AG04450 (cell line): Measurements from ENCODE around the gene ZNF385A. TPM values are rescaled to one million over a fixed set of nuclear protein-coding genes. Genes with fewer than 3 reads are reported as not detected.

Source experiments
- CTCF ChIA-PET: fragments of 300-600, 350-600 bp; formaldehyde crosslinking; extraction: SDS; loops from one replicate; lab custom pipeline; 2022; ENCODE audit warnings: antibody characterized with exemption, inconsistent platforms; lab: Charles Lee
- POLR2A ChIA-PET: fragments of 350-600 bp; formaldehyde crosslinking; extraction: SDS; loops from one replicate; lab custom pipeline; 2021; ENCODE audit warnings: antibody characterized with exemption, inconsistent platforms; lab: Yijun Ruan, JAX
- DNase-seq: peaks from one replicate; pipeline ENCODE4 v3.0.0-alpha.2; 2011; ENCODE audit warnings: low read depth, low spot score
- H3K27ac ChIP-seq: one replicate; pipeline ENCODE4 v1.5.1; 2012; ENCODE audit warnings: low read depth, low read length, control low read depth
- H3K27me3 ChIP-seq: one replicate; pipeline ENCODE4 v1.6.0; 2012; ENCODE audit warnings: low read length; ENCODE audit not compliant: control insufficient read depth, insufficient read depth
- H3K4me3 ChIP-seq: 2 replicates; pipeline ENCODE4 v1.5.1; 2011; ENCODE audit warnings: mild to moderate bottlenecking, low read depth, low read length, control low read depth
- H3K9me3 ChIP-seq: 2 replicates; pipeline ENCODE4 v1.5.1; 2012; ENCODE audit warnings: low read length; ENCODE audit not compliant: control insufficient read depth, insufficient read depth
- polyA minus RNA-seq: library from RNA; depleted of rRNA, polyadenylated mRNA; stranded (reverse); fragments of >200 nt; gene quantifications from 2 replicates; pipeline ENCODE4 v1.2.3, GENCODE V29; 2011; rRNA and poly(A)+ RNA removed
- polyA plus RNA-seq: library from polyadenylated mRNA; depleted of rRNA; stranded (reverse); fragments of >200 nt; gene quantifications from 2 replicates; pipeline ENCODE4 v1.2.3, GENCODE V29; 2011; rRNA removed
- TF ChIP-seq, protein P1 (sequence below): IDR thresholded peaks from 2 replicates; pipeline ENCODE4 v1.5.1; 2011; ENCODE audit warnings: low read depth, low read length, control low read depth, inconsistent platforms

Gene ZNF385A, protein sequence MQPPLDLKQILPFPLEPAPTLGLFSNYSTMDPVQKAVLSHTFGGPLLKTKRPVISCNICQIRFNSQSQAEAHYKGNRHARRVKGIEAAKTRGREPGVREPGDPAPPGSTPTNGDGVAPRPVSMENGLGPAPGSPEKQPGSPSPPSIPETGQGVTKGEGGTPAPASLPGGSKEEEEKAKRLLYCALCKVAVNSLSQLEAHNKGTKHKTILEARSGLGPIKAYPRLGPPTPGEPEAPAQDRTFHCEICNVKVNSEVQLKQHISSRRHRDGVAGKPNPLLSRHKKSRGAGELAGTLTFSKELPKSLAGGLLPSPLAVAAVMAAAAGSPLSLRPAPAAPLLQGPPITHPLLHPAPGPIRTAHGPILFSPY
- 1.5 and 2.8 TPM in 2 replicates for polyA plus RNA-seq
- 2.9 and 3.1 TPM in 2 replicates for polyA minus RNA-seq

DNA sequence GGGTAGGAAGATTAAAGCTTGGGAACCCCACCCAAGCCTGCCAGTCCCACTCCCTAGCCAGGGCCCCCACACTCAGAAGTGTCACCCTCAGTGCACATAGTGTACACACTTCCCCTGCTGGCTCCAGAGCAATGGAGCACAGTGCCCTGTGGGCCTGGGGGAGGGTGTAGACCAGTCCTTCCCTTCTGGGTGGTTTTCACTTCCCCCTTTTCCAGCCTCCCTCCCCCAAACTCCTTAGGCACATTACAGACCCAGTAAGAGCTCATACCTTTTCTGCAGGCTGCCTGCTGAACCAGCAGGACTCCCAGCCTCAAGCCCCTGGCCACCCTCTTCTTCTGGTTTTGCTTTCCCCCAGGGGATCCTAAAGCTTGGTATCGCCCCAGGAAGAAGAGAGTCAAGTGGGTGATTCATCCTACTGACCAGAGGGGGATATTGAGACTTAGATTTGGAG lies at the start of gene ZNF385A:
Gene ZNF385A (minus strand): TSS at position 143 of the 451 bp plus-strand sequence. CDS start 219 bp downstream, outside the sequence.
- CTCF ChIA-PET = interaction anchor here (1.3 to 11.6 kb wide), 4 partner anchors 9 to 55 kb away, joined by 4 to 212 read pairs (median 16); no protein-coding TSS in a partner anchor

DNA sequence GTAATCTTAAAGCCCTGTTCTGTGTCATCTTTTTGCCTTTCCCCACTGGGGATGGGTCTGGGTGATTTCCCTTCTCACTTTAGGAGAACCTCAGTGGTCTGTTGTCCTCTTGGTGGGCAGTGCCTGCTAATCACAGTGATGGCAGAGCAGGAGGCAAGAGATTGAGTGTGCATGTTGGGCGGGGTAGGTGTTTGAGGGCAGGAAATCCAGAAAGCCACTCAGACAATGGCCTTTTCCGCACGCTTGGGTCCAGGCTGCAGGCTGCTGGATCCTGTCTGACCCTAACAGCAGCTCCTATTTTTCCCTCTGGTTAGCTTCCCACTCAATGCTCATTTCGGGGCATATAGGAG lies 48.3 kb upstream of the ZNF385A start:
- Histone ChIP-seq H3K27me3 (no peaks in the 10 kb centered on the region), H3K9me3 (no peaks in the 10 kb centered on the region), H3K27ac (no peak overlapping the region), H3K4me3 (no peak overlapping the region)
- TF ChIP-seq, protein P1, sequence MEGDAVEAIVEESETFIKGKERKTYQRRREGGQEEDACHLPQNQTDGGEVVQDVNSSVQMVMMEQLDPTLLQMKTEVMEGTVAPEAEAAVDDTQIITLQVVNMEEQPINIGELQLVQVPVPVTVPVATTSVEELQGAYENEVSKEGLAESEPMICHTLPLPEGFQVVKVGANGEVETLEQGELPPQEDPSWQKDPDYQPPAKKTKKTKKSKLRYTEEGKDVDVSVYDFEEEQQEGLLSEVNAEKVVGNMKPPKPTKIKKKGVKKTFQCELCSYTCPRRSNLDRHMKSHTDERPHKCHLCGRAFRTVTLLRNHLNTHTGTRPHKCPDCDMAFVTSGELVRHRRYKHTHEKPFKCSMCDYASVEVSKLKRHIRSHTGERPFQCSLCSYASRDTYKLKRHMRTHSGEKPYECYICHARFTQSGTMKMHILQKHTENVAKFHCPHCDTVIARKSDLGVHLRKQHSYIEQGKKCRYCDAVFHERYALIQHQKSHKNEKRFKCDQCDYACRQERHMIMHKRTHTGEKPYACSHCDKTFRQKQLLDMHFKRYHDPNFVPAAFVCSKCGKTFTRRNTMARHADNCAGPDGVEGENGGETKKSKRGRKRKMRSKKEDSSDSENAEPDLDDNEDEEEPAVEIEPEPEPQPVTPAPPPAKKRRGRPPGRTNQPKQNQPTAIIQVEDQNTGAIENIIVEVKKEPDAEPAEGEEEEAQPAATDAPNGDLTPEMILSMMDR = no peak
- ChIA-PET POLR2A (no interaction called here), CTCF (interaction anchor here (0.6 to 4.5 kb wide), 5 partner anchors 29 to 108 kb away, joined by 4 to 47 read pairs (median 7); partner anchors contain the start of gene COPZ1)
- no peak for DNase-seq

More for the DNA sequence above, at the start of gene ZNF385A:
- no peaks in the 10 kb centered on the region for H3K9me3 ChIP-seq
- H3K27ac ChIP-seq = peak within 1 kb of the TSS; percentile 73
- POLR2A ChIA-PET = interaction anchor here (0.6 kb wide), 1 partner anchor 1528 kb away, joined by 4 read pairs; no protein-coding TSS in a partner anchor
- TF ChIP-seq, protein P1 = no peak
- no peaks in the 10 kb centered on the region for H3K27me3 ChIP-seq
- H3K4me3 ChIP-seq = no peak within 1 kb of the TSS
- DNase-seq = no peak

DNA sequence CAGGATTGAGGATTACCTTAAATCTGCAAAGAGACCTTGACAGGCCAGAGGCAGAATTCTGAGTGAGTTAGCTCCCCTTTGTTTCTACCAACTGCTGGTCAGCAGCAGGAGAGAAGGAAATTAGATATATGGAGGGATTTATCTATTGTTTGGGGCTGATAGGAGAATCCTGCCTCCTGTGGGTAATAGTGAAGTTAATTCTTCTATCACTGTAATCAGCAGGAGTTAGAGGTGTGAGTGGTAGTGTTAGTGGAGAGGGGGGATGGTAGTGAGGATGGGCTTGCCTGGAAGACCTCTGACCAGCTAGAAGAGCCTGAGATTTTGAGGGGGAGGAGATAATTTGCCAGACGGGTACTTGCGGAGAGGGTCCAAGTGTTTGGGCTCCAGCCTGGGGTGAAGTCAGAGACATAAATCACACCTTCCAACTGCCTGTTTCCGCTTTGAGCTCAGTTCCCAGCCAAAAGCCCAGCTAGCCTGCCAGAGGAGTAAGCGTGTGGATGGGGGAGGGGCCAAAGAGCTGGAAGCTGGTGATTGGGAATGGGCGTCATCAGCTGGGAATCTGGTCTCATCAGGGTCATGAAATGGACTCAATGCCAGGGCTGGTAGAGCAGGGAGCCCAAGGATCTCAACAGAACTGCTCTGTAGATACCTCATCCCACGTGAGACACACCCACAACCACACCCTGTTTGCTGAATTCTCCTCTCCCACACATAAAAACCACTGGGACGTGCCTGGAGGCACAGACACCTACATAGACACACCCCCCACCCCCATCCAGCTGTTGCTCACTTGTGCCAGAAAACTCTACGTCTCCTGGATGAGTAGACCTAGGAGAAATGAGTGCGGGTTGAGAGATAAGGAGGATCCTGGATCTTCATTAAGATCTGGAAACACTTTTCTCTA lies 47.6 kb upstream of the ZNF385A start:
- Histone ChIP-seq H3K4me3 (no peak overlapping the region), H3K27ac (no peak overlapping the region), H3K9me3 (no peaks in the 10 kb centered on the region), H3K27me3 (no peaks in the 10 kb centered on the region)
- TF ChIP-seq, protein P1 = no peak
- DNase-seq = peak; percentile 16
- POLR2A ChIA-PET = no interaction called here
- CTCF ChIA-PET = interaction anchor here (0.6 to 4.5 kb wide), 10 partner anchors 7 to 218 kb away, joined by 3 to 47 read pairs (median 4); partner anchors contain the start of gene COPZ1

DNA sequence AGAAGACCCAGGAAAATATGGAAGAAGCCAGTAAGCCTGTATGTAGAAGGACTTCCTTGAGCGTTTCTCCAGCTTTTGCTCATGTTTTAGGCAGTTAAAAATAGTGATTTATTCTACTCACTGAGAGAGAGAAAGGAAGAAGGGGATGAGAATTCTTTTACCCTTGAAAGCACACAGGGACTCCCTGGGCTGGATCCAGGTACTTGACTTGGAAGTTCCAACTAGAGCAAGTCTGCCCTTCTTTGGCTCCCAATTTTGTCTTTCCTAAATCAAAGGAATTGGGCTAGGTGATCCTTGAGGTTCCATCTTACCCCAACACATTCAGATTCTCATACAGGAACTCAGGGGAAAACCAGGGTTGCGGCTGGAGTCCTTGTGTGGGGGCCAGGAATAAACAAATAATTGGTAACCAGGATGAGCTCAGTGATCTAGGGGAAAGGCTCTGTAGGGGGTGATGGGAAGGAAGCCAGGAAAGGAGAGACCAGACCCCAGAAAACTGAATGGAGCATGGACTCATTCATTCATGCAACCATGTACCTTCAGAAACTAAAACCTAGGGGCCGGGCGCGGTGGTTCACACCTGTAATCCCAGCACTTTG lies 46.0 kb upstream of the ZNF385A start:
- Histone ChIP-seq H3K27me3 (no peaks in the 10 kb centered on the region), H3K27ac (no peak overlapping the region), H3K9me3 (no peaks in the 10 kb centered on the region), H3K4me3 (no peak overlapping the region)
- TF ChIP-seq, protein P1 = no peak
- ChIA-PET POLR2A (no interaction called here), CTCF (interaction anchor here (1.1 to 4.6 kb wide), 6 partner anchors 9 to 62 kb away, joined by 3 to 50 read pairs (median 16); no protein-coding TSS in a partner anchor)
- no peak for DNase-seq
